GM12874 (cell line): ENCODE measurements around the gene RASGEF1B.

Source experiments
- CTCF ChIP-seq: IDR thresholded peaks from 2 replicates; pipeline ENCODE4 v1.5.1; 2011; ENCODE audit warnings: low read depth, mild to moderate bottlenecking, control low read depth, low read length, moderate library complexity; ENCODE audit not compliant: insufficient read depth

Gene RASGEF1B

GRCh38 chr4:81424336-81424735 lies 47.4 kb downstream of the RASGEF1B start:
- no peak for TF ChIP-seq CTCF

- TF ChIP-seq CTCF, result no peak
Observed at GRCh38 chr4:81422595-81422994, 49.1 kb downstream of the RASGEF1B start.

- TF ChIP-seq CTCF, result no peak
Observed at GRCh38 chr4:81421346-81422218, 50.1 kb downstream of the RASGEF1B start.

- TF ChIP-seq CTCF, result no peak
Observed at GRCh38 chr4:81418572-81418971, 53.1 kb downstream of the RASGEF1B start.

GRCh38 chr4:81412946-81413495 lies 58.7 kb downstream of the RASGEF1B start:
- no peak for TF ChIP-seq CTCF

GRCh38 chr4:81410680-81411079 lies 61.0 kb downstream of the RASGEF1B start:
- no peak for TF ChIP-seq CTCF

- no peak for TF ChIP-seq CTCF
Observed at GRCh38 chr4:81409836-81410235, 61.9 kb downstream of the RASGEF1B start.
